GM21390 (cell line): ENCODE results near the gene DENND1B.
"Not testable (repeated sequence)": the region's sequence is repeated elsewhere in the genome, so short reads cannot be mapped to it uniquely, and the experiment has no call there.

Experiments
- ATAC-seq: cut with Tn5 transposase; IDR thresholded peaks from one replicate; pipeline ENCODE4 v1.9.1; 2021; ENCODE audit not compliant: unreplicated experiment

The DENND1B gene

DNA sequence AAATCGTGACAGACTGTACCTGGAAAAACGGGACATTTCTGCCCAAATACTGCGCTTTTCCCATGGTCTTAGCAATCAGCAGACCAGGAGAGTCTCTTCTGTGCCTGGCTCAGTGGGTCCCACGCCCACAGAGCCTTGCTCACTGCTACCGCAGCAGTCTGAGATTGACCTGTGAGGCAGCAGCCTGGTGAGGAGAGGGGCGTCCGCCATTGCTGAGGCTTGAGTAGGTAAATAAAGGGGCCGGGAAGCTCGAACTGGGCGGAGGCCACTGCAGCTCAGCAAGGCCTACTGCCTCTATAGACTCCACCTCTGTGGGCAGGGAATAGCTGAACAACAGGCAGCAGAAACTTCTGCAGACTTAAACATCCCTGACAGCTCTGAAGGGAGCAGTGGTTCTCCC is 203.1 kb downstream of the DENND1B start:
- ATAC-seq, result no peak

GRCh38 chr1:197567442-197567841 is 207.8 kb downstream of the DENND1B start:
- no peak for ATAC-seq

DNA sequence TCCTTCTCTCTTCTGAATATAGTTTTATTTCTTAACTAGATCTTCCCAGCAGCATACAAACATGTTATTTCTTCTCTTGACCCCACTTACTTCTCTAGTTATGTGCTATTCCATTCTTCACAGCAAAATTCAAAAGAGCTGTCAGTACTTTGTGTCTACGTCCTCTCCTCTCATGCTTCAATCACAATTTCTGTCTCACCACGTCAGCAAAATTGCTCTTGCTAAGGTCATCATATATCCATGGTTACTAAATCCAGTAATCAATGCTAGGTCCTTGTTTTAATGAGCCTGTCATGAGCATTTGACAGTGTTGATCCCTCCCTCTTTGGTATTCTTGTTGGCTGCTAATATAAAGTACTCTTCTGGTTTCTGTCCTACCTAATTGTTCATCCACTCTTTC is 214.2 kb downstream of the DENND1B start:
- no peak for ATAC-seq

DNA sequence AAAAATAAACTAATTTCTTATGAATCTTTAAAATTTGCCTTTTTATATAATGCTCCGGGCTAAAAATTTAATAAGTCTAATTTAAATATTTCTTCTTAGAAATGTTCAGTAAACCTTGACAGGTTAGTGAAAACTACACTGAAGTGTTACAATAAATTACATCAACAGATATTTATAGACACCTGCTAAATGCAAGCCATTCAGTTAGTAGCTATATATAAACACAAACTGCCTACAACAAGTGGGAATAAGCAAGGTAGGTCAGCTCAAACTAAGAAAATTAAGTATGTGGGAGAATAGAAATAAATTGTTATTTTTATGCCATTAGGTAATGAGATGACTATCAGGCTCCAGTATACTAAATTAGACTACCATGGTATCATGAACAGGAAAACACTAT is 215.6 kb downstream of the DENND1B start:
- no peak for ATAC-seq

- no peak for ATAC-seq
These were observed 216.0 kb downstream of the DENND1B start for GRCh38 chr1:197559244-197559643.

- ATAC-seq, result no peak
These were observed 218.0 kb downstream of the DENND1B start for GRCh38 chr1:197557302-197557701.

DNA sequence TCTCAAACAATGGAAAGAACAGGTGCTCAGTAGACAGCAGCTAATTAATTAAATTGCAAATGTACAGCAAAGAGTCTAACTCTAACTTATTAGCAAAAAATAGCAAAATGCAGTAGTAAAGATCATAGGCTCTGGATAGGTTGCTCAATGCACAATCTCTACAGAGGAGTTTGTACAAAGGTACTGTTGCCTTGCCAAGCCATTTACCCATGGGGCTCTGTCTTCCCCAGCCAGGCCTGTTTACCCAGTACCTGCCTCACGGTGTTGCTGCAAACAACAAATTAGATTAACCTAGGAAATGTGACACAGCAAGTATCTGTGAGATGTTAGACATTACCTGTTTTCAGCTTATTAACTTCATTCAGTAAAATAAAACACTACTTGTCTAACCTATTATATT is 222.0 kb downstream of the DENND1B start:
- no peak for ATAC-seq

DNA sequence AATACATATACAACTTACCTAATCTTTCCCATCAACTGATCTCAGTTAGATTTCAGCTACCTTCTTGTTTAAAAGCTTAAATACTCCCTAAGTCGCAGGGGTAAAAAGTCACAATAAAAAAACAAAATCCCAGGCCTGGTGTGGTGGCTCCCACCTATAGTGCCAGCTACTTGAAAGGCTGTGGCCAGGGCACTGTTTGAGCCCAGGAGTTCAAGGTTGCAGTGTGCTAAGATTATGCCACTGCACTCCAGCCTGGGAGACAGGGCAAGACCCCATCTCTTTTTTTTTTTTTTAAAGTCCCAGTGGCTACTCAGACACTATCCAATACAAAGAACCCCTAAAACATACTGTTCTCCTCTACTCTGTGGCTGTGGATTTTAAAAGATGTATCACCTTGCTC is 228.3 kb downstream of the DENND1B start:
- ATAC-seq, result no peak

GRCh38 chr1:197544553-197544952 is 230.7 kb downstream of the DENND1B start:
- ATAC-seq, result no peak

- no peak for ATAC-seq
These were observed 231.2 kb downstream of the DENND1B start for GRCh38 chr1:197544130-197544529.

DNA sequence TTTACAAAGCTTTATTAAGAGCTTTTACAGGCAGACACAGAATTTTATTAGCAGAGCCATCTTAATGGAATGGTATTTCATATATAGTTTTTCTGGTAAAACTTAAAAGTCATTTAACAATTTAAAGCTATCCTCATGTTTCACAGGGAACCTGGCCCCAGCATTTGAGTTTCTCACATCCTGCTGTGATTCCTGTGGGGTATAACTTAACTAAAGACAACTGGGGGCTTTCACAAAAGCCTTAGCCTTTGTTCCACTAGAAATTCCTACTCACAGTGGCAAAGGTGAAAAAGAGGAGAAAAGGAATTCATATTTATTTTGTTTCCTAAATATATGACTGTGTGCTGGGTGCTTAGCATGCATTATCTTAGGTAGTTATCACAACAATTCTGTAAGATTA is 233.9 kb downstream of the DENND1B start:
- no peak for ATAC-seq

GRCh38 chr1:197526736-197527371 is 248.4 kb downstream of the DENND1B start:
- ATAC-seq, result no peak

- peak; percentile 80 for ATAC-seq
These were observed 254.1 kb downstream of the DENND1B start for GRCh38 chr1:197521118-197521739.

DNA sequence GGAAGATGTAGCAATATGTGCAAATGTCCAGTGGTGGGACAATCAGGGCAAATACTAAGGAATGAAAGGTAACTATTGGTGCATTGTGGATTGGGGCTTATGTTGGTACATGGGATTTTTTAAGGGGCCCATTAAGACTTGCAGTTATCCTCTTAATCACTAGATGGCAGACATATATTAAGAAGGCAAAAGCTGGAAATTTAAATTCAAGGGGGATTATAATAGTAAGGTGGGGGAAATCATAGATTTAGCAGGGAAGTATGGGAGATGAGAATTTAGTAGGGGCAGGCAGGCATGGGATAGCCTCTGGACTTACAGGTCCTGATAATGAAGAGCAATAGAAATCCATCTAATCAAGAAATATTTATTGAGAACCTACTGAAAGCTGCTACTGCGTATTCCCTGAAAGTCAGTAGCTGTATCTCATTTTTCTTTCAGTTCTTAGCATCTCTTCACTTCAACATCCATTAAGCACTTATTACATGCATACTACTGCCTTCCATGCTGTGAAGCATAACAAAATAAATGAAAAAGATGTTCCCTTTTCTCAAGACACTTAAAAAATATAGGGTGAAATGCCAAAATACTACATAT is 255.4 kb downstream of the DENND1B start:
- no peak for ATAC-seq

DNA sequence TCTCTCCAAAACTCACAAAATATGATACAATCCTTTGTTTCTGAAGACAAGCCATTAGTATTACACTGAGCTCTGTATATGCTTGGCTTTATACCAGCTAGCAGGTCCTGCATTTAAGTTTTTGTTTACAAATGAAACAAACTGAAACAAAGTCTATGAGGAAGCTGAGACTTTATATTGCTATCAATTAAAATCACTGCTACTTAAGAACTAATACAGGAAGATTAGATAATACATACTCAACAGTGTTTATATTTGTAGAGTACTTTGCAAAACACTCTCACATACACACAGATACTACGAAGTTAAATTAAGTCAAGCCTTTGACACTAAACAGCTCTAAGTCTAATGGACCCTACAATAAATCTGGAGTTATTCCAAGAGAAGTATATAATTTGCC is 259.9 kb downstream of the DENND1B start:
- ATAC-seq, result no peak

- ATAC-seq, result no peak
These were observed 264.4 kb downstream of the DENND1B start for GRCh38 chr1:197510691-197511378.

GRCh38 chr1:197496722-197497121 is 278.6 kb downstream of the DENND1B start:
- no peak for ATAC-seq

GRCh38 chr1:197491505-197491904 is 283.8 kb downstream of the DENND1B start:
- ATAC-seq, result not testable (repeated sequence)

DNA sequence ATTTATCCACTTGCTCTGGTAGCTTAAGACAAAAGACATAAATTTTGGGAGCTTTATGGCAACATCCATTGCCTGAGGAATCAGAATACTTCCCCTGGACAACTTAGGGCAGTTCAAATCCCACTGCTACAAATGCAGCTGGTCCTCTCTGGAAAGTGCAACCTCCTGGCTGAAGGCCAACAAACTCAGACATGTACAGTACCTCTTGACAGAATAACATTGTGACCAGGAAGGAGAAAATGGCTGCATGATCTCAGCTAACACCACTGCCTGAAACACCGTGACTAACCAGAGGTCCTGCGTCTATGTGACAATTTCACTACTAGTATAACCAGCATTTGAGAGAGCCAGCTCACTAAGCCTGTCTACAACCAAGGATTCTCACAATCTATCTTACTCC is 288.3 kb downstream of the DENND1B start:
- no peak for ATAC-seq

DNA sequence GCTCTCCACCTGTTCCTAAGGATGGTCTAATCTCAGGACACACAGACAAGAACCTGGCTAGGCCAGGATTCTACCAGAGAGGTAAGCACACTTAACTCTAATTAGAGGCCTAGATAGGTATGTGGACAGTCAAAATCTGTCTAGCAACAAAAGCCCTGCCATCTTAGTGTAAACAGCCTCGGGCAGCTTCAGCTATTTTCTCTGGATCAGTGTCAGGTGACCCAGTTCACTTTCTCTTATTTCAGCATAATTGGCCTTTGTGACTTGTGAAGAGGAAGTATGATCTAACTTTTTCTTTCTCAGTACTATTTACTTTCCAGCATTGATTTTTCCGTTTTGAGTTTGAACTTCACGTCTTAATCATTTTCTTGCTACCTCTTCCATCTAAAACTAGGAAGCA is 289.5 kb downstream of the DENND1B start:
- no peak for ATAC-seq

DNA sequence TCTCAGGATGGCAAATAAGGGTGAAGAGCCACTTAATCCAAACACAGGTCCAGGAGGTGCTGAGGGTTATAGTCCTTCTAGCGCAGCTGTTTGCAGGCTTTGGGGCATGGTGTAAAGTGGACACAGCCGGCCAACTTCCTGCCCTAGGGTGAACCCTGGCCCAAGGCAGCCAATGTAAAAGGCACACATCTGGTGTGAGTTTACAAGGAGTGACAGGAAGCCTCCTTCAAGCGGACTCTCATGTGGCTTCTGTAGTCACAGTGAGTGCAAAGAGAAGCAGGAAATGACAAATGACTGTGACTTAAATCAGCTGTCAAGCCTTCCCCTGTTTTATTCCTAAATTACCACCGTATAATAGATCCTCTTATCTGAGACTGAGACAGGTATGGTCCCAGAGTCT is 294.2 kb downstream of the DENND1B start:
- no peak for ATAC-seq

DNA sequence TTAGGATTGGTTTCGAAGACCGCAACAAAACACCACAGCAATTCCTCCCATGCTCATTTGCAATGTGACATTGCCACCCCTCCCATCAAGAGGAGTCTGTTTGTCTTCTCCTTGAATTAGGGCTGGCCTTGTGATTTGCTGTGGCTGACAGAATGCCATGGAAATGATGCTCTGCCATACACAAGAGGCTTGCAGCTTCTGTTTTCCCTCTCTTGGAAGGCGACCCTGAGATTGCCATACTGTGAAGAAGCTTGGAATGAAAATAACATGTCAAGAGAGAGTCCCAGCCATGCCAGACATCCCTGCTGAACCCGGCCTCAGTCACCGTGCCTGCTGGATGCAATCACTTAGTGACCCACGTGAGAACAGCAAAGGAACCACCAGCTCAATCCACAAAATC is 294.8 kb downstream of the DENND1B start:
- ATAC-seq, result no peak
